K562 (cell line): ENCODE measurements around the gene ADSS2. TPM values are rescaled to one million over a fixed set of nuclear protein-coding genes. Genes with fewer than 3 reads are reported as not detected.

Experiments
- EP400 ChIP-seq: fragments of 450-650 bp; IDR thresholded peaks from 2 replicates; pipeline ENCODE4 v1.6.1; 2017; ENCODE audit warnings: antibody characterized with exemption, mild to moderate bottlenecking, moderate library complexity
- ERF ChIP-seq: fragments of 450-650 bp; formaldehyde crosslinking; IDR thresholded peaks from 2 replicates; pipeline ENCODE4 v1.4.0; 2020; ENCODE audit warnings: mild to moderate bottlenecking, mixed read lengths
- HMBOX1 ChIP-seq: sonication (generic); IDR thresholded peaks from 2 replicates; pipeline ENCODE4 v1.6.1; 2016
- HMG20A ChIP-seq: fragments of 450-650 bp; formaldehyde crosslinking; conservative IDR thresholded peaks from 2 replicates; pipeline ENCODE4 v1.4.0; 2020; ENCODE audit warnings: mild to moderate bottlenecking, mixed read lengths
- JUND ChIP-seq, 2 experiments: IDR thresholded peaks; 2 replicates in 1 of 2; 3 replicates in 1 of 2; pipeline ENCODE4 v1.6.1; 2011; ENCODE audit warnings: borderline replicate concordance in 2 of 2, low read depth in 2 of 2, low read length in 2 of 2, improper control_type of control experiment in 1 of 2, missing biosample characterization in 1 of 2, missing genetic modification characterization in 1 of 2, missing genetic modification reagents in 1 of 2
- MECOM ChIP-seq: fragments of 250-450 bp; sonication (Bioruptor Pico); IDR thresholded peaks from 2 replicates; pipeline ENCODE4 v1.8.0; 2022; ENCODE audit warnings: inconsistent platforms
- MYBL2 ChIP-seq, 2 experiments: fragments of 450-650 bp in 1 of 2; sonication (generic) in 1 of 2; formaldehyde crosslinking in 1 of 2; IDR thresholded peaks; 2 replicates each; pipeline versions ENCODE4 v1.6.1 to v1.8.1; 2017 to 2022; ENCODE audit warnings: borderline replicate concordance in 1 of 2, inconsistent platforms in 1 of 2, low read depth in 1 of 2, mild to moderate bottlenecking in 1 of 2, missing genetic modification reagents in 1 of 2, moderate library complexity in 1 of 2
- NR2C1 ChIP-seq, 2 experiments: fragments of 450-650 bp; IDR thresholded peaks; 2 replicates each; pipeline ENCODE4 v1.6.1; 2017; ENCODE audit warnings: mild to moderate bottlenecking in 2 of 2, antibody characterized with exemption in 1 of 2, inconsistent platforms in 1 of 2, missing compliant biosample characterization in 1 of 2, missing genetic modification characterization in 1 of 2
- OTX1 ChIP-seq: fragments of 450-650 bp; formaldehyde crosslinking; IDR thresholded peaks from 2 replicates; pipeline ENCODE4 v1.4.0; 2022; ENCODE audit warnings: mild to moderate bottlenecking
- PHB ChIP-seq: fragments of 250-450 bp; sonication (Bioruptor Pico); IDR thresholded peaks from 2 replicates; pipeline ENCODE4 v1.5.0; 2021
- TAF9B ChIP-seq: fragments of 450-650 bp; IDR thresholded peaks from 2 replicates; pipeline ENCODE4 v1.6.1; 2018; ENCODE audit warnings: mild to moderate bottlenecking; ENCODE audit not compliant: partially characterized antibody
- polyA plus RNA-seq, 8 experiments: library from polyadenylated mRNA; depleted of rRNA in 4 of 8; stranded (reverse) in 5 of 8; unstranded in 3 of 8; fragments of >200 nt; fragmentation: Nextera tagmentation in 2 of 8; fragmentation: Illumina TruSeq in 1 of 8; extraction: Ambion mirVana in 2 of 8; extraction: Trizol in 1 of 8; gene quantifications; 2 replicates each; pipeline versions ENCODE4 v1.2.1 to v1.2.3, GENCODE V29; 2011 to 2014; ENCODE audit warnings: inconsistent platforms in 1 of 8, missing spikeins in 1 of 8
- total RNA-seq, 7 experiments: library from RNA; depleted of rRNA in 6 of 7; stranded (reverse); fragments of >200 nt in 6 of 7; fragmentation: Illumina TruSeq in 2 of 7; extraction: Trizol in 2 of 7; gene quantifications; 2 replicates each; pipeline versions ENCODE4 v1.2.1 to v1.2.3, GENCODE V29; 2011 to 2021; ENCODE audit warnings: low replicate concordance in 1 of 7
- TF ChIP-seq, protein P1 (sequence below): sonication (generic); formaldehyde crosslinking; IDR thresholded peaks from 2 replicates; pipeline ENCODE4 v1.8.0; 2022; ENCODE audit warnings: mild to moderate bottlenecking, missing genetic modification reagents
- TF ChIP-seq, protein P2 (sequence below): fragments of 250-450 bp; sonication (Bioruptor Pico); IDR thresholded peaks from 2 replicates; pipeline ENCODE4 v1.4.0; 2020; ENCODE audit warnings: mild to moderate bottlenecking, moderate library complexity, borderline replicate concordance
- TF ChIP-seq, protein P3 (sequence below), 3 experiments: IDR thresholded peaks in 2 of 3; conservative IDR thresholded peaks in 1 of 3; 2 replicates each; pipeline ENCODE4 v1.5.1; 2011 to 2012; ENCODE audit warnings: low read length in 3 of 3, mild to moderate bottlenecking in 3 of 3, control low read depth in 2 of 3, improper control_type of control experiment in 1 of 3, inconsistent platforms in 1 of 3, low read depth in 1 of 3, mixed read lengths in 1 of 3, moderate library complexity in 1 of 3; ENCODE audit not compliant: insufficient read depth in 2 of 3

ADSS2 gene
- total and polyA plus RNA-seq, 9 of the 15 experiments (the other 6 are each of a cell fraction or from before 2014, with no cell fraction given): 8.8 to 63.8 (median 59.4) TPM

GRCh38 chr1:244451951-244452795, 464 bp upstream of the ADSS2 start (continued):
- TF ChIP-seq, protein P1, sequence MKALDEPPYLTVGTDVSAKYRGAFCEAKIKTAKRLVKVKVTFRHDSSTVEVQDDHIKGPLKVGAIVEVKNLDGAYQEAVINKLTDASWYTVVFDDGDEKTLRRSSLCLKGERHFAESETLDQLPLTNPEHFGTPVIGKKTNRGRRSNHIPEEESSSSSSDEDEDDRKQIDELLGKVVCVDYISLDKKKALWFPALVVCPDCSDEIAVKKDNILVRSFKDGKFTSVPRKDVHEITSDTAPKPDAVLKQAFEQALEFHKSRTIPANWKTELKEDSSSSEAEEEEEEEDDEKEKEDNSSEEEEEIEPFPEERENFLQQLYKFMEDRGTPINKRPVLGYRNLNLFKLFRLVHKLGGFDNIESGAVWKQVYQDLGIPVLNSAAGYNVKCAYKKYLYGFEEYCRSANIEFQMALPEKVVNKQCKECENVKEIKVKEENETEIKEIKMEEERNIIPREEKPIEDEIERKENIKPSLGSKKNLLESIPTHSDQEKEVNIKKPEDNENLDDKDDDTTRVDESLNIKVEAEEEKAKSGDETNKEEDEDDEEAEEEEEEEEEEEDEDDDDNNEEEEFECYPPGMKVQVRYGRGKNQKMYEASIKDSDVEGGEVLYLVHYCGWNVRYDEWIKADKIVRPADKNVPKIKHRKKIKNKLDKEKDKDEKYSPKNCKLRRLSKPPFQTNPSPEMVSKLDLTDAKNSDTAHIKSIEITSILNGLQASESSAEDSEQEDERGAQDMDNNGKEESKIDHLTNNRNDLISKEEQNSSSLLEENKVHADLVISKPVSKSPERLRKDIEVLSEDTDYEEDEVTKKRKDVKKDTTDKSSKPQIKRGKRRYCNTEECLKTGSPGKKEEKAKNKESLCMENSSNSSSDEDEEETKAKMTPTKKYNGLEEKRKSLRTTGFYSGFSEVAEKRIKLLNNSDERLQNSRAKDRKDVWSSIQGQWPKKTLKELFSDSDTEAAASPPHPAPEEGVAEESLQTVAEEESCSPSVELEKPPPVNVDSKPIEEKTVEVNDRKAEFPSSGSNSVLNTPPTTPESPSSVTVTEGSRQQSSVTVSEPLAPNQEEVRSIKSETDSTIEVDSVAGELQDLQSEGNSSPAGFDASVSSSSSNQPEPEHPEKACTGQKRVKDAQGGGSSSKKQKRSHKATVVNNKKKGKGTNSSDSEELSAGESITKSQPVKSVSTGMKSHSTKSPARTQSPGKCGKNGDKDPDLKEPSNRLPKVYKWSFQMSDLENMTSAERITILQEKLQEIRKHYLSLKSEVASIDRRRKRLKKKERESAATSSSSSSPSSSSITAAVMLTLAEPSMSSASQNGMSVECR: no peak
- peak; percentile 42; the same call in 1 of the 2 replicates for TF ChIP-seq NR2C1 (IDR thresholded peaks at IDR 0.05)
- TF ChIP-seq NR2C1 (tag; IDR thresholded peaks at IDR 0.05): peak; percentile 83
- TF ChIP-seq PHB (CRISPR knock-in tag): no peak
- TF ChIP-seq MECOM (CRISPR knock-in tag): no peak
- TF ChIP-seq, protein P2, sequence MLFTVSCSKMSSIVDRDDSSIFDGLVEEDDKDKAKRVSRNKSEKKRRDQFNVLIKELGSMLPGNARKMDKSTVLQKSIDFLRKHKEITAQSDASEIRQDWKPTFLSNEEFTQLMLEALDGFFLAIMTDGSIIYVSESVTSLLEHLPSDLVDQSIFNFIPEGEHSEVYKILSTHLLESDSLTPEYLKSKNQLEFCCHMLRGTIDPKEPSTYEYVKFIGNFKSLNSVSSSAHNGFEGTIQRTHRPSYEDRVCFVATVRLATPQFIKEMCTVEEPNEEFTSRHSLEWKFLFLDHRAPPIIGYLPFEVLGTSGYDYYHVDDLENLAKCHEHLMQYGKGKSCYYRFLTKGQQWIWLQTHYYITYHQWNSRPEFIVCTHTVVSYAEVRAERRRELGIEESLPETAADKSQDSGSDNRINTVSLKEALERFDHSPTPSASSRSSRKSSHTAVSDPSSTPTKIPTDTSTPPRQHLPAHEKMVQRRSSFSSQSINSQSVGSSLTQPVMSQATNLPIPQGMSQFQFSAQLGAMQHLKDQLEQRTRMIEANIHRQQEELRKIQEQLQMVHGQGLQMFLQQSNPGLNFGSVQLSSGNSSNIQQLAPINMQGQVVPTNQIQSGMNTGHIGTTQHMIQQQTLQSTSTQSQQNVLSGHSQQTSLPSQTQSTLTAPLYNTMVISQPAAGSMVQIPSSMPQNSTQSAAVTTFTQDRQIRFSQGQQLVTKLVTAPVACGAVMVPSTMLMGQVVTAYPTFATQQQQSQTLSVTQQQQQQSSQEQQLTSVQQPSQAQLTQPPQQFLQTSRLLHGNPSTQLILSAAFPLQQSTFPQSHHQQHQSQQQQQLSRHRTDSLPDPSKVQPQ (CRISPR knock-in tag): no peak
- TF ChIP-seq JUND (IDR thresholded peaks at IDR 0.05; ENCODE audit: borderline replicate concordance, low read depth, low read length): peak; percentile 60
- TF ChIP-seq JUND (tag; IDR thresholded peaks at IDR 0.05; ENCODE audit: borderline replicate concordance, low read depth, low read length): no peak; the same call in 2 of the 3 replicates
- TF ChIP-seq EP400: peak; percentile 8; the same call in 1 of the 2 replicates
- TF ChIP-seq MYBL2 (IDR thresholded peaks at IDR 0.05; ENCODE audit: low read depth): peak; percentile 55
- TF ChIP-seq MYBL2 (CRISPR knock-in tag; IDR thresholded peaks at IDR 0.05; ENCODE audit: borderline replicate concordance): no peak; the same call in 1 of the 2 replicates
- TF ChIP-seq, protein P3, sequence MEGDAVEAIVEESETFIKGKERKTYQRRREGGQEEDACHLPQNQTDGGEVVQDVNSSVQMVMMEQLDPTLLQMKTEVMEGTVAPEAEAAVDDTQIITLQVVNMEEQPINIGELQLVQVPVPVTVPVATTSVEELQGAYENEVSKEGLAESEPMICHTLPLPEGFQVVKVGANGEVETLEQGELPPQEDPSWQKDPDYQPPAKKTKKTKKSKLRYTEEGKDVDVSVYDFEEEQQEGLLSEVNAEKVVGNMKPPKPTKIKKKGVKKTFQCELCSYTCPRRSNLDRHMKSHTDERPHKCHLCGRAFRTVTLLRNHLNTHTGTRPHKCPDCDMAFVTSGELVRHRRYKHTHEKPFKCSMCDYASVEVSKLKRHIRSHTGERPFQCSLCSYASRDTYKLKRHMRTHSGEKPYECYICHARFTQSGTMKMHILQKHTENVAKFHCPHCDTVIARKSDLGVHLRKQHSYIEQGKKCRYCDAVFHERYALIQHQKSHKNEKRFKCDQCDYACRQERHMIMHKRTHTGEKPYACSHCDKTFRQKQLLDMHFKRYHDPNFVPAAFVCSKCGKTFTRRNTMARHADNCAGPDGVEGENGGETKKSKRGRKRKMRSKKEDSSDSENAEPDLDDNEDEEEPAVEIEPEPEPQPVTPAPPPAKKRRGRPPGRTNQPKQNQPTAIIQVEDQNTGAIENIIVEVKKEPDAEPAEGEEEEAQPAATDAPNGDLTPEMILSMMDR (IDR thresholded peaks at IDR 0.05 in 2 of 3, conservative IDR thresholded peaks at IDR 0.05 in 1 of 3; ENCODE audit: insufficient read depth in 2 of 3, low read depth in 1 of 3, low read length in 3 of 3): peak; percentile 70 to 91 (median 71)
- TF ChIP-seq TAF9B: peak; percentile 14
- TF ChIP-seq HMBOX1: no peak
- TF ChIP-seq OTX1: peak; percentile 89
- TF ChIP-seq HMG20A (CRISPR knock-in tag): no peak
- TF ChIP-seq ERF: peak; percentile 84; the same call in 1 of the 2 replicates
